Small intestine (tissue), 7 donors: ENCODE measurements around the gene RASA3. TPM values are rescaled to one million over a fixed set of nuclear protein-coding genes. Genes with fewer than 3 reads are reported as not detected.
"Not testable (repeated sequence)": the region's sequence is repeated elsewhere in the genome, so short reads cannot be mapped to it uniquely, and the experiment has no call there.

ENCODE experiments used
- DNase-seq, 2 donors: peaks; one replicate each; pipeline versions ENCODE4 v3.0.0 to v3.0.0-alpha.2; 2013
- FAIRE-seq: peaks from 2 replicates; lab custom pipeline; 2012; peaks lifted over from hg19 to GRCh38; lab: Jason Lieb, UNC
- H3K27ac ChIP-seq, 3 donors: one replicate each; pipeline ENCODE4 v1.5.1; 2013; ENCODE audit warnings: low read length in 2 of 3, mild to moderate bottlenecking in 2 of 3, control low read depth in 1 of 3, inconsistent platforms in 1 of 3, low read depth in 1 of 3, moderate library complexity in 1 of 3
- H3K27me3 ChIP-seq, 3 donors: one replicate each; pipeline ENCODE4 v1.6.1; 2013; ENCODE audit warnings: low read length in 3 of 3, inconsistent platforms in 1 of 3; ENCODE audit not compliant: control insufficient read depth in 3 of 3, insufficient read depth in 3 of 3
- H3K36me3 ChIP-seq, 3 donors: one replicate each; pipeline ENCODE4 v1.6.1; 2013; ENCODE audit warnings: low read length in 3 of 3, inconsistent platforms in 1 of 3, low read depth in 1 of 3, mild to moderate bottlenecking in 1 of 3, moderate library complexity in 1 of 3; ENCODE audit not compliant: control insufficient read depth in 3 of 3, insufficient read depth in 2 of 3
- H3K4me1 ChIP-seq, 3 donors: one replicate each; pipeline ENCODE4 v1.6.1; 2013; ENCODE audit warnings: low read length in 2 of 3, inconsistent platforms in 1 of 3, low read depth in 1 of 3, mild to moderate bottlenecking in 1 of 3, moderate library complexity in 1 of 3; ENCODE audit not compliant: control insufficient read depth in 3 of 3, insufficient read depth in 2 of 3
- H3K4me3 ChIP-seq, 3 donors: one replicate each; pipeline ENCODE4 v1.5.1; 2013; ENCODE audit warnings: low read length in 3 of 3, control low read depth in 1 of 3, inconsistent platforms in 1 of 3, low read depth in 1 of 3, mild to moderate bottlenecking in 1 of 3, moderate library complexity in 1 of 3
- H3K9me3 ChIP-seq, 2 donors: one replicate each; pipeline ENCODE4 v1.6.1; 2013; ENCODE audit warnings: low read depth in 1 of 2, low read length in 1 of 2; ENCODE audit not compliant: control insufficient read depth in 2 of 2, insufficient read depth in 1 of 2
- WGBS, 3 donors: extraction: QIAGEN DNeasy Blood & Tissue Kit; methylation state at CpG; one replicate each; pipeline ENCODE4 v1.1.7; 2013; 5-methylcytosine and 5-hydroxymethylcytosine counted together
- polyA plus RNA-seq, 4 donors: library from polyadenylated mRNA; stranded (reverse) in 3 of 4; unstranded in 1 of 4; fragments of 200-250 nt in 3 of 4; fragments of 120-200 nt in 1 of 4; gene quantifications; one replicate each; pipeline versions ENCODE4 v1.2.1 to v1.2.3, GENCODE V29; 2013
- donor health status: healthy with polysubstance abuse.
- donor health status: control.
- donor health status: control.
- donor health status: Bipolar disorder and iron deficiency.
- donor health status: healthy.

Gene RASA3
- polyA plus RNA-seq, 4 donors: 2.0 to 7.2 (median 6.5) TPM

- Histone ChIP-seq H3K4me3 (no peak overlapping the region), H3K27me3 (no peaks in the 10 kb centered on the region), H3K27ac (no peak overlapping the region), H3K36me3 (peaks cover 0 to 15% (median 0%) of the 10 kb centered on the region in 3 donors), H3K9me3 (peaks cover 0 to 30% of the 10 kb centered on the region in 2 donors), H3K4me1 (no peaks in the 10 kb centered on the region)
- 91 to 95% (median 92%) methylated on average over 34 of the region's 34 CpGs for WGBS, 3 donors
- no peak for DNase-seq
- FAIRE-seq: no peak
Measured at GRCh38 chr13:114080739-114081561, 51.5 kb downstream of the RASA3 start.

GRCh38 chr13:114079601-114080536 is 52.6 kb downstream of the RASA3 start:
- no peak overlapping the region for H3K4me3 ChIP-seq
- no peaks in the 10 kb centered on the region for H3K27me3 ChIP-seq
- no peak overlapping the region for H3K27ac ChIP-seq
- WGBS, 3 donors: 90 to 93% (median 93%) methylated on average over 35 to 37 of the region's 37 CpGs
- H3K36me3 ChIP-seq: peaks cover 0 to 19% (median 0%) of the 10 kb centered on the region in 3 donors
- H3K9me3 ChIP-seq: peaks cover 0 to 30% of the 10 kb centered on the region in 2 donors
- DNase-seq (no peak), FAIRE-seq (no peak)
- no peaks in the 10 kb centered on the region for H3K4me1 ChIP-seq

- no peaks in the 10 kb centered on the region for H3K4me1 ChIP-seq
- H3K27me3 ChIP-seq: no peaks in the 10 kb centered on the region
- H3K9me3 ChIP-seq: peaks cover 0 to 27% of the 10 kb centered on the region in 2 donors
- no peak overlapping the region for H3K27ac ChIP-seq
- no peak for FAIRE-seq
- H3K4me3 ChIP-seq: no peak overlapping the region
- H3K36me3 ChIP-seq: peaks cover 0 to 28% (median 0%) of the 10 kb centered on the region in 3 donors
- no peak for DNase-seq
- WGBS, 3 donors: 76 to 86% (median 80%) methylated on average over 38 of the region's 38 CpGs
Measured at GRCh38 chr13:114078461-114079451, 53.7 kb downstream of the RASA3 start.

DNA sequence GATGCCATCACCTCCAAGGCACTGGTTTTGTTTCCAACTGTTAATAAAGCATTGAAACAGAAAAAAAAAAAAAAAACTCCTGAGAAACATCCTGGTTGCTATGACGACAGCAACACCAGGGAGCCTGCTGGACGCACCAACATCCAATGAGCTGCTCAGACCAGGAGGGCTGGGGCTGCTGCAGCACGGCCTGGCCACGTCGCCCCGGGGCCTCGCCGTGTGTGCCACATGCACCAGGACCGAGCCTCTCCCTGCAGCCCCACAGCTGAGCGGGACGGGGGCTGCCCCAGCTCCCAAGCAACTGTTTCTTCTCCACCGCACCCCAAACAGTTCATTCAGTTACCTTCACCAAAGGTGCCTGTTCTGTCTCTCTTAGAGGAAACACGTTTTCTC is 54.5 kb downstream of the RASA3 start:
- Histone ChIP-seq H3K27me3 (no peaks in the 10 kb centered on the region), H3K4me3 (no peak overlapping the region), H3K4me1 (no peaks in the 10 kb centered on the region), H3K27ac (no peak overlapping the region), H3K36me3 (peaks cover 0 to 33% (median 0%) of the 10 kb centered on the region in 3 donors), H3K9me3 (peaks cover 0 to 21% of the 10 kb centered on the region in 2 donors)
- DNase-seq: no peak
- 68 to 88% (median 85%) methylated on average over 13 of the region's 13 CpGs for WGBS, 3 donors
- FAIRE-seq: no peak

GRCh38 chr13:114077099-114077932 is 55.1 kb downstream of the RASA3 start:
- no peak for DNase-seq
- H3K27ac ChIP-seq: no peak overlapping the region

GRCh38 chr13:114076329-114077090 is 55.9 kb downstream of the RASA3 start:
- 94 to 97% (median 95%) methylated on average over 32 to 35 of the region's 35 CpGs for WGBS, 3 donors
- peaks cover 0 to 40% (median 0%) of the 10 kb centered on the region in 3 donors for H3K36me3 ChIP-seq
- DNase-seq (no peak), FAIRE-seq (no peak)
- H3K9me3 ChIP-seq: peaks cover 0 to 8% of the 10 kb centered on the region in 2 donors
- no peaks in the 10 kb centered on the region for H3K4me1 ChIP-seq
- no peaks in the 10 kb centered on the region for H3K27me3 ChIP-seq
- no peak overlapping the region for H3K4me3 ChIP-seq
- H3K27ac ChIP-seq: no peak overlapping the region

More at GRCh38 chr13:114077099-114077932, 55.1 kb downstream of the RASA3 start:
- H3K4me3 ChIP-seq: no peak overlapping the region
- 88 to 93% (median 91%) methylated on average over 34 of the region's 34 CpGs for WGBS, 3 donors
- H3K4me1 ChIP-seq: no peaks in the 10 kb centered on the region
- no peak for FAIRE-seq
- H3K36me3 ChIP-seq: peaks cover 0 to 34% (median 0%) of the 10 kb centered on the region in 3 donors
- no peaks in the 10 kb centered on the region for H3K27me3 ChIP-seq
- peaks cover 0 to 16% of the 10 kb centered on the region in 2 donors for H3K9me3 ChIP-seq

GRCh38 chr13:114075811-114076210 is 56.6 kb downstream of the RASA3 start:
- DNase-seq, H3K27me3 ChIP-seq, H3K27ac ChIP-seq, H3K4me1 ChIP-seq, H3K9me3 ChIP-seq, FAIRE-seq, H3K4me3 ChIP-seq: not testable (repeated sequence)
- peaks cover 0 to 39% (median 0%) of the 10 kb centered on the region in 3 donors for H3K36me3 ChIP-seq
- whole genome bisulfite sequencing, 3 donors: 96 to 98% (median 97%) methylated on average over 17 to 45 of the region's 45 CpGs
